Measurements from ENCODE around the gene XIRP2.

- no peak for TF ChIP-seq CTCF (IDR thresholded peaks at IDR 0.05 in 4 of 5, conservative IDR thresholded peaks at IDR 0.05 in 1 of 5)
- TF ChIP-seq POLR2A (IDR thresholded peaks at IDR 0.05): no peak
Measured at GRCh38 chr2:166895243-166895642, 7.0 kb downstream of the XIRP2 start.
